ENCODE data around the gene TBATA.

DNA sequence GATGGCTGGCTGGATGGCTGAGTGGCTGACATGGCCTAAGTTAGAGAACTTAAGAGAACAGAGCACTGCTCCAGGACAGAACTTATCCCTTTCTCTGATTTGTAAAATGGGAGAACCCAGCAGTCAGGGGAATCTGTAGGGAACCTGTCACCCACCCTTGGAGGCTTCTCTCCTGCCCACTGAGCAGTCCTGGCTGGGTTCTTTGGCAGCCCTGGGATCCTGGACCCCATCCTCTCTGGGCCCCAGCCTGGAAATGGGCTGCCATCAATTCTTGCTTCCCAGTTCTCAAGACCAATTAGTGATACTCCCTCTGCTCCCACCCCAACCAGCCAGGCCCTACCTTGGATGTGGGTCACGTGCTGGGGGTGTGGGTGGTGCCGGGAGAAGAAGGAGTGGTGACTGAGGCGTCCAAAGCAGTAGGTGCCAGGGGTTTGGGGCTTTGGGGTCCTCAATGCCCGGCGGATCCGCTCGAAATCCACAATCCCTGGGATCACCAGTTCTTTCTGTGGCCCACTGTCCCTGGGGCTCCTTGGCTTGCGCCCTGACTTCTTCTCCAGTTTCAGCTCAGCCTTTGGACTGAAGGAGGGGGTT, 3.6 kb downstream of the TBATA start:
- TF ChIP-seq, protein P1, sequence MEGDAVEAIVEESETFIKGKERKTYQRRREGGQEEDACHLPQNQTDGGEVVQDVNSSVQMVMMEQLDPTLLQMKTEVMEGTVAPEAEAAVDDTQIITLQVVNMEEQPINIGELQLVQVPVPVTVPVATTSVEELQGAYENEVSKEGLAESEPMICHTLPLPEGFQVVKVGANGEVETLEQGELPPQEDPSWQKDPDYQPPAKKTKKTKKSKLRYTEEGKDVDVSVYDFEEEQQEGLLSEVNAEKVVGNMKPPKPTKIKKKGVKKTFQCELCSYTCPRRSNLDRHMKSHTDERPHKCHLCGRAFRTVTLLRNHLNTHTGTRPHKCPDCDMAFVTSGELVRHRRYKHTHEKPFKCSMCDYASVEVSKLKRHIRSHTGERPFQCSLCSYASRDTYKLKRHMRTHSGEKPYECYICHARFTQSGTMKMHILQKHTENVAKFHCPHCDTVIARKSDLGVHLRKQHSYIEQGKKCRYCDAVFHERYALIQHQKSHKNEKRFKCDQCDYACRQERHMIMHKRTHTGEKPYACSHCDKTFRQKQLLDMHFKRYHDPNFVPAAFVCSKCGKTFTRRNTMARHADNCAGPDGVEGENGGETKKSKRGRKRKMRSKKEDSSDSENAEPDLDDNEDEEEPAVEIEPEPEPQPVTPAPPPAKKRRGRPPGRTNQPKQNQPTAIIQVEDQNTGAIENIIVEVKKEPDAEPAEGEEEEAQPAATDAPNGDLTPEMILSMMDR (IDR thresholded peaks at IDR 0.05; ENCODE audit: low read depth, low read length): no peak
- TF ChIP-seq POLR2A (IDR thresholded peaks at IDR 0.05; ENCODE audit: extremely low read depth, insufficient read length) (no peak), MYC (IDR thresholded peaks at IDR 0.05; ENCODE audit: low read depth, low read length) (no peak)
- TF ChIP-seq, protein P2, sequence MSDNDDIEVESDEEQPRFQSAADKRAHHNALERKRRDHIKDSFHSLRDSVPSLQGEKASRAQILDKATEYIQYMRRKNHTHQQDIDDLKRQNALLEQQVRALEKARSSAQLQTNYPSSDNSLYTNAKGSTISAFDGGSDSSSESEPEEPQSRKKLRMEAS (IDR thresholded peaks at IDR 0.05; ENCODE audit: low read depth, low read length): no peak
